ENCODE results near the gene SCUBE3.

Gene SCUBE3

GRCh38 chr6:35174501-35174900 lies 39.3 kb upstream of the SCUBE3 start:
- no peak overlapping the region for H3K4me3 ChIP-seq (replicated peaks; ENCODE audit: low read depth, low read length)
- TF ChIP-seq CTCF (IDR thresholded peaks at IDR 0.05; ENCODE audit: low read depth, low read length, missing control alignments): no peak
- DNase-seq (ENCODE audit: extremely low read depth, low read depth): no peak

- TF ChIP-seq CTCF (IDR thresholded peaks at IDR 0.05; ENCODE audit: low read depth, low read length, missing control alignments): no peak
- no peak for DNase-seq (ENCODE audit: extremely low read depth, low read depth)
- no peak overlapping the region for H3K4me3 ChIP-seq (replicated peaks; ENCODE audit: low read depth, low read length)
These were observed 37.3 kb upstream of the SCUBE3 start for GRCh38 chr6:35176301-35177024.

- no peak overlapping the region for H3K4me3 ChIP-seq (replicated peaks; ENCODE audit: low read depth, low read length)
- TF ChIP-seq CTCF (IDR thresholded peaks at IDR 0.05; ENCODE audit: low read depth, low read length, missing control alignments): no peak
- DNase-seq (ENCODE audit: extremely low read depth, low read depth): no peak
These were observed 36.6 kb upstream of the SCUBE3 start for GRCh38 chr6:35177157-35177556.

- no peak for DNase-seq (ENCODE audit: extremely low read depth, low read depth)
- no peak for TF ChIP-seq CTCF (IDR thresholded peaks at IDR 0.05; ENCODE audit: low read depth, low read length, missing control alignments)
- no peak overlapping the region for H3K4me3 ChIP-seq (replicated peaks; ENCODE audit: low read depth, low read length)
These were observed 36.2 kb upstream of the SCUBE3 start for GRCh38 chr6:35177596-35177995.

GRCh38 chr6:35178012-35178411 lies 35.7 kb upstream of the SCUBE3 start:
- no peak for TF ChIP-seq CTCF (IDR thresholded peaks at IDR 0.05; ENCODE audit: low read depth, low read length, missing control alignments)
- H3K4me3 ChIP-seq (replicated peaks; ENCODE audit: low read depth, low read length): no peak overlapping the region

GRCh38 chr6:35178932-35179832 lies 34.6 kb upstream of the SCUBE3 start:
- DNase-seq (ENCODE audit: extremely low read depth, low read depth): no peak
- H3K4me3 ChIP-seq (replicated peaks; ENCODE audit: low read depth, low read length): no peak overlapping the region
- no peak for TF ChIP-seq CTCF (IDR thresholded peaks at IDR 0.05; ENCODE audit: low read depth, low read length, missing control alignments)

More at GRCh38 chr6:35178012-35178411, 35.7 kb upstream of the SCUBE3 start:
- DNase-seq (ENCODE audit: extremely low read depth, low read depth): no peak

All from HFF-Myc (cell line).